A673 (cell line): ENCODE results near the gene LPAR6. TPM values are rescaled to one million over a fixed set of nuclear protein-coding genes. Genes with fewer than 3 reads are reported as not detected.
"Not testable (repeated sequence)": the region's sequence is repeated elsewhere in the genome, so short reads cannot be mapped to it uniquely, and the experiment has no call there.

Experiments used
- BruUV-seq: library from RNA; stranded (reverse); fragments of 400-500 nt; replicated peaks from 2 replicates; lab custom pipeline; 2021; lab: Mats Ljungman, UMichigan
- CTCF ChIA-PET: fragments of 300-600 bp; sonication (Branson Sonifier 250); formaldehyde crosslinking; loops from one replicate; lab custom pipeline; 2022; ENCODE audit warnings: antibody characterized with exemption; lab: Charles Lee
- POLR2A ChIA-PET: fragments of 300-600 bp; sonication (Branson Sonifier 250); formaldehyde crosslinking; loops from one replicate; lab custom pipeline; 2022; ENCODE audit warnings: antibody characterized with exemption; ENCODE audit not compliant: low non-redundant PET; lab: Charles Lee
- DNase-seq: peaks from one replicate; pipeline ENCODE4 v3.0.0-alpha.2; 2015; ENCODE audit warnings: low spot score
- H3K27ac ChIP-seq: fragments of 200-600 bp; sonication (generic); 2 replicates; pipeline ENCODE4 v1.5.1; 2016; ENCODE audit warnings: mixed run types, low read depth, mild to moderate bottlenecking, mixed read lengths, antibody characterized with exemption, low read length; ENCODE audit not compliant: poor library complexity, severe bottlenecking
- H3K27me3 ChIP-seq: fragments of 200-600 bp; sonication (generic); replicated peaks from 2 replicates; pipeline ENCODE4 v1.6.1; 2017; ENCODE audit warnings: mixed run types, low read depth, mild to moderate bottlenecking, mixed read lengths, antibody characterized with exemption, low read length; ENCODE audit not compliant: insufficient read depth, poor library complexity
- H3K36me3 ChIP-seq: fragments of 200-600 bp; sonication (generic); 2 replicates; pipeline ENCODE4 v1.6.1; 2016; ENCODE audit warnings: mixed run types, mild to moderate bottlenecking, mixed read lengths, antibody characterized with exemption, low read length; ENCODE audit not compliant: insufficient read depth, poor library complexity, severe bottlenecking
- H3K4me1 ChIP-seq: fragments of 200-600 bp; sonication (generic); 2 replicates; pipeline ENCODE4 v1.6.1; 2017; ENCODE audit warnings: mixed run types, mild to moderate bottlenecking, mixed read lengths, antibody characterized with exemption, low read length; ENCODE audit not compliant: insufficient read depth, poor library complexity, severe bottlenecking
- H3K4me3 ChIP-seq: fragments of 200-600 bp; sonication (generic); 2 replicates; pipeline ENCODE4 v1.5.1; 2016; ENCODE audit warnings: low read depth, mixed run types, mild to moderate bottlenecking, mixed read lengths, low read length; ENCODE audit not compliant: poor library complexity, severe bottlenecking
- H3K9me3 ChIP-seq: fragments of 200-600 bp; sonication (generic); 2 replicates; pipeline ENCODE4 v1.6.1; 2016; ENCODE audit warnings: mixed run types, low read depth, mild to moderate bottlenecking, mixed read lengths, antibody characterized with exemption, low read length; ENCODE audit not compliant: poor library complexity, severe bottlenecking
- CTCF ChIP-seq: fragments of 300-800, 200-600 bp; sonication (generic); conservative IDR thresholded peaks from 2 replicates; pipeline ENCODE4 v1.5.1; 2017; ENCODE audit warnings: low read depth, mild to moderate bottlenecking, antibody characterized with exemption, low read length, moderate library complexity, mixed read lengths
- EZH2 ChIP-seq: fragments of 200-600 bp; sonication (generic); IDR thresholded peaks from 2 replicates; pipeline ENCODE4 v1.6.1; 2017; ENCODE audit warnings: borderline replicate concordance, low read depth, mild to moderate bottlenecking, mixed read lengths, antibody characterized with exemption, low read length; ENCODE audit not compliant: poor library complexity, severe bottlenecking
- intact Hi-C: fragments of 100-400 bp; cut with micrococcal nuclease; formaldehyde crosslinking; loops from one replicate; pipeline ENCODE4 v1.10.0; 2022; ENCODE audit not compliant: unreplicated experiment
- total RNA-seq: library from RNA; stranded (reverse); gene quantifications from 2 replicates; pipeline ENCODE4 v1.2.3, GENCODE V29; 2021

The LPAR6 gene
- total RNA-seq, 1 experiment from 2014 or later, result 6.7 TPM

GRCh38 chr13:48426052-48426451 is 13.1 kb upstream of the LPAR6 start:
- CTCF ChIA-PET, result no interaction called here
- Histone ChIP-seq H3K27me3 (no peaks in the 10 kb centered on the region), H3K27ac (no peak overlapping the region), H3K36me3 (no peaks in the 10 kb centered on the region), H3K9me3 (no peaks in the 10 kb centered on the region), H3K4me3 (no peak overlapping the region), H3K4me1 (no peaks in the 10 kb centered on the region)
- TF ChIP-seq CTCF (no peak), EZH2 (no peak)
- intact Hi-C loops, result no loop called here
- DNase-seq, result no peak
- POLR2A ChIA-PET, result no interaction called here
- BruUV-seq, result no TSS peak

GRCh38 chr13:48424212-48424611 is 11.3 kb upstream of the LPAR6 start:
- Histone ChIP-seq H3K4me3 (no peak overlapping the region), H3K36me3 (no peaks in the 10 kb centered on the region), H3K9me3 (peaks cover 5% of the 10 kb centered on the region), H3K27me3 (no peaks in the 10 kb centered on the region), H3K27ac (no peak overlapping the region), H3K4me1 (no peaks in the 10 kb centered on the region)
- no peak for DNase-seq
- no TSS peak for BruUV-seq
- no peak for TF ChIP-seq CTCF
- TF ChIP-seq EZH2, result no peak
- intact Hi-C loops, result no loop called here
- CTCF ChIA-PET, result no interaction called here
- POLR2A ChIA-PET, result no interaction called here

- CTCF ChIA-PET, POLR2A ChIA-PET: not testable (repeated sequence)
Measured at GRCh38 chr13:48422003-48422402, 9.1 kb upstream of the LPAR6 start.

GRCh38 chr13:48415516-48415915 is 2.6 kb upstream of the LPAR6 start:
- POLR2A ChIA-PET, result no interaction called here
- BruUV-seq, result no TSS peak
- Histone ChIP-seq H3K4me1 (peaks cover 7% of the 10 kb centered on the region), H3K27me3 (no peaks in the 10 kb centered on the region), H3K4me3 (no peak overlapping the region), H3K36me3 (peaks cover 3% of the 10 kb centered on the region), H3K9me3 (peaks cover 5% of the 10 kb centered on the region), H3K27ac (no peak overlapping the region)
- CTCF ChIA-PET, result no interaction called here
- no peak for DNase-seq
- no peak for TF ChIP-seq CTCF
- no peak for TF ChIP-seq EZH2
- intact Hi-C loops, result no loop called here

More at GRCh38 chr13:48422003-48422402, 9.1 kb upstream of the LPAR6 start:
- H3K27me3 ChIP-seq, intact Hi-C loops, DNase-seq, H3K36me3 ChIP-seq, H3K9me3 ChIP-seq, H3K27ac ChIP-seq, BruUV-seq, H3K4me1 ChIP-seq, H3K4me3 ChIP-seq: not testable (repeated sequence)
